Uterus (tissue), 4 donors: ENCODE data around the gene HDAC3. TPM values are rescaled to one million over a fixed set of nuclear protein-coding genes. Genes with fewer than 3 reads are reported as not detected.

ENCODE experiments used
- DNase-seq, 2 donors: peaks; one replicate each; pipeline ENCODE4 v3.0.0-alpha.2; 2019 to 2020
- H3K27ac ChIP-seq, 2 donors: fragments of 200-600 bp; sonication (generic); 1 replicate in 1 of 2; 2 replicates in 1 of 2; pipeline ENCODE4 v1.5.1; 2016 to 2018
- H3K27me3 ChIP-seq, 2 donors: fragments of 200-600 bp; sonication (generic); one replicate each; pipeline ENCODE4 v1.5.1; 2018 to 2019; ENCODE audit warnings: control low read depth in 1 of 2
- H3K36me3 ChIP-seq, 2 donors: fragments of 200-600 bp; sonication (generic); one replicate each; pipeline ENCODE4 v1.5.1; 2019; ENCODE audit warnings: control low read depth in 1 of 2
- H3K4me1 ChIP-seq, 2 donors: fragments of 200-600 bp; sonication (generic); one replicate each; pipeline ENCODE4 v1.5.1; 2018 to 2019; ENCODE audit warnings: control low read depth in 1 of 2
- H3K4me3 ChIP-seq, 2 donors: fragments of 200-600 bp; sonication (generic); 1 replicate in 1 of 2; 2 replicates in 1 of 2; pipeline ENCODE4 v1.5.1; 2018 to 2019; ENCODE audit warnings: mild to moderate bottlenecking in 1 of 2
- H3K9me3 ChIP-seq, 2 donors: fragments of 200-600 bp; sonication (generic); one replicate each; pipeline ENCODE4 v1.5.1; 2019; ENCODE audit warnings: control low read depth in 1 of 2
- POLR2A ChIP-seq, 2 donors: fragments of 450-650 bp; IDR thresholded peaks; one replicate each; pipeline ENCODE4 v1.6.1; 2016; ENCODE audit warnings: antibody characterized with exemption in 2 of 2, mild to moderate bottlenecking in 1 of 2, moderate library complexity in 1 of 2
- intact Hi-C: fragments of 100-400 bp; cut with DNase I; formaldehyde crosslinking; loops from one replicate; pipeline ENCODE4 v1.15.1; 2023; ENCODE audit warnings: low total_unique reads
- total RNA-seq, 4 donors: library from RNA; depleted of rRNA in 3 of 4; stranded (reverse); fragments of >200 nt in 3 of 4; gene quantifications; one replicate each; pipeline versions ENCODE4 v1.1.0 to v1.2.4, GENCODE V29; 2014 to 2023
- TF ChIP-seq, protein P1 (sequence below), 4 experiments: fragments of 200-600 bp in 2 of 4; fragments of 450-650 bp in 2 of 4; sonication (generic) in 2 of 4; IDR thresholded peaks; one replicate each; pipeline ENCODE4 v1.5.1; 2016 to 2019; ENCODE audit warnings: antibody characterized with exemption in 4 of 4, mild to moderate bottlenecking in 2 of 4, moderate library complexity in 1 of 4
- donor health status: DM: yes; HTN: yes; CAD: no.

HDAC3 gene
- total RNA-seq, 4 donors from 2014 or later = 24.8 to 68.0 (median 46.0) TPM

DNA sequence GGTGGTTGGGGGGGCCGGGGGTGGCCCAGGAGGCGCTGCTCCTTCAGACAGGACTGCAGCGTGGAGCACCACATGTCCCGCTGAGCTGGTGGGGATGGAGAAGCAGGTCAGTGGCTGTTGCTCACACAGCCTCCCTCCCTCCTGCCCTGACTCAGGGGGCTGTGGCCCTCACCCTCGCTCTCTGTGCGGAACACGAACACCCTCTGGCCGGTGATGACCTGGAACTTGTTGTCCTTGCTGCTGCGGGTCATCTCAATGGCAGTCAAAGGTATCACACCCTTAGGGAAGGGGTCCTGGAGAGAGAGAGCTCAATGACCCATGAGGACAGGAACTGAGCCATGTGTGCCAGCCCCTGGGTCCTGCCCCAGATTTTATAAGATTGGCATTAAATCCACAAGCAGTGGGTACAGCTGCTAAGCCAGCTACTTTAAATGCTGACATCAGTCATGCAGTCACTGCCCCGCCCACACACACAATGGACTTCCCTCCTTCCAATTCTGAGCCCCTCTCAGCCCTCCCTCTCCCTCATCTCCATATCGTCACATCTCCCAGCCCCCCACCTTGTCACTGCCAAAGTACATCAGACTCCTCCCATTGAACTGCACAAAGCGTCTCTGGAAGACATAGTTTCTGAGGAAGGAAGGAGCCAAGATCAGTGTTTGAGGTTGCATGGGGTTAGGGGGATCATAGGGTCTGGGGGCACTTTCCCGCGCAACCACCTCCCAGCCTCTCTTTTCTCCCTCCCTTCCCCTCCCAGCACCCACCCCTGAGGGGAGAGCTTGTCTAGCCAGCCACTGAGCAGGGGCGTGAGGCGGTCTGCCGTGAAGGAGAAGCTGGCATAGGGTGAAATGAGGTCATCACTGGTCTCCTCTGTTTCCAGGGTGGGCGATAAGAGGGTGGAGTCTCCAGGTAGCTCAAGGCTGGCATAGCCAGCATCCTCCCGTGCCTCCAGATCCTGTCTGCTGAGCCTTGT, 36.5 kb upstream of the HDAC3 start:
- H3K36me3 ChIP-seq = no peaks in the 10 kb centered on the region
- no peak for DNase-seq
- TF ChIP-seq, protein P1, sequence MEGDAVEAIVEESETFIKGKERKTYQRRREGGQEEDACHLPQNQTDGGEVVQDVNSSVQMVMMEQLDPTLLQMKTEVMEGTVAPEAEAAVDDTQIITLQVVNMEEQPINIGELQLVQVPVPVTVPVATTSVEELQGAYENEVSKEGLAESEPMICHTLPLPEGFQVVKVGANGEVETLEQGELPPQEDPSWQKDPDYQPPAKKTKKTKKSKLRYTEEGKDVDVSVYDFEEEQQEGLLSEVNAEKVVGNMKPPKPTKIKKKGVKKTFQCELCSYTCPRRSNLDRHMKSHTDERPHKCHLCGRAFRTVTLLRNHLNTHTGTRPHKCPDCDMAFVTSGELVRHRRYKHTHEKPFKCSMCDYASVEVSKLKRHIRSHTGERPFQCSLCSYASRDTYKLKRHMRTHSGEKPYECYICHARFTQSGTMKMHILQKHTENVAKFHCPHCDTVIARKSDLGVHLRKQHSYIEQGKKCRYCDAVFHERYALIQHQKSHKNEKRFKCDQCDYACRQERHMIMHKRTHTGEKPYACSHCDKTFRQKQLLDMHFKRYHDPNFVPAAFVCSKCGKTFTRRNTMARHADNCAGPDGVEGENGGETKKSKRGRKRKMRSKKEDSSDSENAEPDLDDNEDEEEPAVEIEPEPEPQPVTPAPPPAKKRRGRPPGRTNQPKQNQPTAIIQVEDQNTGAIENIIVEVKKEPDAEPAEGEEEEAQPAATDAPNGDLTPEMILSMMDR (IDR thresholded peaks at IDR 0.05) = no peak
- TF ChIP-seq POLR2A (IDR thresholded peaks at IDR 0.05) = no peak

DNA sequence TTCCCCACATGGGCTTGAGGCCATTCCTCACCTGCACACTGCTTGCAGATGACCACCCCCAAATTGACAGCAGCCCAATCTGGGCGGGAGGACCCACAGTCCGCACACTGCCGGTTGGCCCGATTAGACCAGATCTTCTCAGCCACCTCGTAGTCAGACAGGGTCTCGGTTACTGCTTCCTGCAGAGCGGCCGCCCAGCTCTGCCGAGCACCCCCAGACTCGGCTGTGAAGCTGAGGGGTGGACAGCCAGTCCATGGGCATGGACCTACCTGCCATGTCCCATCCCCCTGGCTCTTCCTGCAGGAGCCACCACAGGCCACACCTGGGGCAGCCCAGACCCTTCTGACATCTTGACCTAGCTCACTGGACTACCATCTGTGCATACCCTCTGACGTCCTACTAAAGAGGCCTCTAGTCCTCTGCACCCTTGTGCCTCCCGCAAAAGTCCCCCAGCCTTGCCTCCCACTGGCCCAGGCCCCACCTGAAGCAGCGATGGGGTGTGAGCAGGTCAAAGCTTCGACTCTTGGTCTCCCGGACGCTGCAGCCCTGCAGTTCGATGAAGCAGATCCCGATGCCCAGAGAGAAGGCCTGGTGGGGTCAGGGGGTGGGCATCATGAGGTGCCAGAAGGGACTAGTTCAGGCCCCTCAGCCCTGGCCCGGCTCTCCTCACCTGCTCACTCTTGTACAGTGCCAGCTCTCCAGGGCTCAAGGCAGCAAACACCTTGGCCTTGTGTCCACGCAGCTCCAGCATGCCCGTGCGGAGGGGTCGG, 35.6 kb upstream of the HDAC3 start:
- no peak for DNase-seq
- no peak overlapping the region for H3K4me3 ChIP-seq
- H3K27ac ChIP-seq = no peak overlapping the region
- H3K36me3 ChIP-seq = no peaks in the 10 kb centered on the region
- no peak for TF ChIP-seq POLR2A (IDR thresholded peaks at IDR 0.05)
- TF ChIP-seq, protein P1 (IDR thresholded peaks at IDR 0.05) = no peak
- intact Hi-C loops = no loop called here
- no peaks in the 10 kb centered on the region for H3K9me3 ChIP-seq
- H3K4me1 ChIP-seq = no peaks in the 10 kb centered on the region
- H3K27me3 ChIP-seq = no peaks in the 10 kb centered on the region

More for the DNA sequence above, 36.5 kb upstream of the HDAC3 start:
- intact Hi-C loops = no loop called here
- H3K27ac ChIP-seq = no peak overlapping the region
- no peaks in the 10 kb centered on the region for H3K4me1 ChIP-seq
- no peaks in the 10 kb centered on the region for H3K9me3 ChIP-seq
- H3K27me3 ChIP-seq = no peaks in the 10 kb centered on the region
- H3K4me3 ChIP-seq = no peak overlapping the region

DNA sequence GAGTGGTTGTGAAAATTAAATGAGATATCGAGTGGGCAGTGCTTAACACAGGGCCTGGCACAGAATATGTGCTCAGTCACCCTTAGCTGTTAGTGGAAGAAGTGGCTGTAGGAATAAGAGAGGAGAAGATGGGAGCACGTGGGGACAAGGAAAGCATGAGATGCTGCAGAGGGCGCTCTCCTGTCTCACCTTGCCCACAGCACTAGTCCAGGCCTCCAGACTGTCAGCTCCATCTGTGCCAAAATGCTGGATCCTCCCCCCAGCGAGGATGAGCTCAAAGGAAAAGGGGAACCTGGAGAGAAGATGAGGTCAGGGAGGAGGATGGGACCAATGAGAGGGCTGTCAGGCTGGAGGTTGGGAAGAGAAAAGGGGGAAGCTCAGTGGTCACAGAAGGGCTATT, 32.9 kb upstream of the HDAC3 start:
- no peak for DNase-seq
- Histone ChIP-seq H3K36me3 (no peaks in the 10 kb centered on the region), H3K27me3 (no peaks in the 10 kb centered on the region), H3K4me1 (no peaks in the 10 kb centered on the region), H3K4me3 (no peak overlapping the region), H3K27ac (no peak overlapping the region), H3K9me3 (no peaks in the 10 kb centered on the region)
- intact Hi-C loops = no loop called here
- TF ChIP-seq POLR2A (IDR thresholded peaks at IDR 0.05) = no peak
- TF ChIP-seq, protein P1 (IDR thresholded peaks at IDR 0.05) = no peak

DNA sequence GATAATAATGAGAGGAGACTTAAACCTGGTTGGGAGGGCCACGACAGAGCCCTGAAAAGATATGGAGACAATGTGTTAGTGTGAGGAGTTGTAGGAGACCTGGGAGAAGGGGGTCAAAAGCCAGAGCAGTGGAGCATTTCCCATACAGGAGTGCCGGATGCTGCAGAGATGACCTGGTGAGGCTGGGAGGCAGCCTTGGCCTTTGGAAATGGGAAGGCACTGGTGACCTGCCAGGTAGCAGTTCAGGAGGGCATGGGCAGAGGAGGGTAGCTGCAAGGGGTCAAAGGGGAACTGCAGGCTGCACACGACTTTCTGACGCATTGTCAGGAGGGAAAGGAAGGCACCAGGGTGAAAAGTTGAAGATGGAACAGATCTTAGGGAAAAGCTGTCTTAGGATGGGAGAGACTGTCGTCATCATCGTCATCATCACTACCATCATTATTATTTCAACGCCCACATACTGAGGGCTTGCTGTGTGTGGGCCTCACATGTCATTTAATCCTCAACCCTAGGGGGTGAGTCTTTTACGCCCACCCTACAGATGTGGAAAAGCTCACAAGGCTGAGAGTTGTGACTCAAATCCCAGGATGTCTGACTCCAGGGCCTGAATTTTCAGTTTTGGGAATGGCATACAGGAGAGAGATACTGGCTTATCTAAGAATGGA, 32.1 kb upstream of the HDAC3 start:
- TF ChIP-seq, protein P1 (IDR thresholded peaks at IDR 0.05) = no peak
- no peak for TF ChIP-seq POLR2A (IDR thresholded peaks at IDR 0.05)
- no peaks in the 10 kb centered on the region for H3K9me3 ChIP-seq
- H3K36me3 ChIP-seq = no peaks in the 10 kb centered on the region
- intact Hi-C loops = no loop called here
- H3K27me3 ChIP-seq = no peaks in the 10 kb centered on the region
- DNase-seq = no peak
- no peak overlapping the region for H3K4me3 ChIP-seq
- H3K4me1 ChIP-seq = no peaks in the 10 kb centered on the region
- no peak overlapping the region for H3K27ac ChIP-seq
